ENCODE measurements around the gene SRSF7. TPM values are rescaled to one million over a fixed set of nuclear protein-coding genes. Genes with fewer than 3 reads are reported as not detected.
"Not testable (repeated sequence)": the region's sequence is repeated elsewhere in the genome, so short reads cannot be mapped to it uniquely, and the experiment has no call there.

Gene SRSF7
- polyA plus RNA-seq, 1 experiment: 238 TPM

- H3K9me3 ChIP-seq (ENCODE audit: control insufficient read depth, insufficient read depth, low read length): no peaks in the 10 kb centered on the region
- CTCF ChIA-PET: interaction anchor here (0.7 kb wide), 1 partner anchor 8 kb away, joined by 5 read pairs; no protein-coding TSS in a partner anchor
- H3K4me3 ChIP-seq (ENCODE audit: low read depth, low read length): no peak overlapping the region
- POLR2A ChIA-PET: interaction anchor here (3.6 kb wide), 1 partner anchor 21 kb away, joined by 44 read pairs; the partner anchor contains the start of gene SRSF7
- no peaks in the 10 kb centered on the region for H3K27me3 ChIP-seq (ENCODE audit: control insufficient read depth, insufficient read depth, low read length)
- no peak for TF ChIP-seq CTCF (IDR thresholded peaks at IDR 0.05; ENCODE audit: low read depth, low read length)
- no peak for DNase-seq (ENCODE audit: low read depth, low spot score)
- H3K27ac ChIP-seq (ENCODE audit: low read depth, low read length): no peak overlapping the region
Measured at GRCh38 chr2:38771632-38772031, 20.5 kb upstream of the SRSF7 start.

- CTCF ChIA-PET: no interaction called here
- TF ChIP-seq CTCF (IDR thresholded peaks at IDR 0.05; ENCODE audit: low read depth, low read length): no peak
- Histone ChIP-seq H3K4me3 (ENCODE audit: low read depth, low read length) (no peak overlapping the region), H3K27me3 (ENCODE audit: control insufficient read depth, insufficient read depth, low read length) (no peaks in the 10 kb centered on the region), H3K27ac (ENCODE audit: low read depth, low read length) (no peak overlapping the region), H3K9me3 (ENCODE audit: control insufficient read depth, insufficient read depth, low read length) (no peaks in the 10 kb centered on the region)
- DNase-seq (ENCODE audit: low read depth, low spot score): no peak
- POLR2A ChIA-PET: interaction anchor here (2.5 kb wide), 1 partner anchor 15 kb away, joined by 28 read pairs; the partner anchor contains the start of gene SRSF7
Measured at GRCh38 chr2:38765551-38765950, 14.4 kb upstream of the SRSF7 start.

GRCh38 chr2:38765149-38765548 lies 14.0 kb upstream of the SRSF7 start:
- H3K27ac ChIP-seq (ENCODE audit: low read depth, low read length): no peak overlapping the region
- CTCF ChIA-PET: no interaction called here

GRCh38 chr2:38763728-38764127 lies 12.6 kb upstream of the SRSF7 start:
- Histone ChIP-seq H3K27me3 (ENCODE audit: control insufficient read depth, insufficient read depth, low read length) (no peaks in the 10 kb centered on the region), H3K27ac (ENCODE audit: low read depth, low read length) (no peak overlapping the region), H3K4me3 (ENCODE audit: low read depth, low read length) (no peak overlapping the region), H3K9me3 (ENCODE audit: control insufficient read depth, insufficient read depth, low read length) (no peaks in the 10 kb centered on the region)
- TF ChIP-seq CTCF (IDR thresholded peaks at IDR 0.05; ENCODE audit: low read depth, low read length): no peak
- CTCF ChIA-PET: interaction anchor here (0.5 to 1.2 kb wide), 2 partner anchors 8 to 182 kb away, joined by 3 to 5 read pairs; no protein-coding TSS in a partner anchor
- POLR2A ChIA-PET: interaction anchor here (3.9 kb wide), 1 partner anchor 13 kb away, joined by 35 read pairs; the partner anchor contains the start of gene SRSF7
- no peak for DNase-seq (ENCODE audit: low read depth, low spot score)

More at GRCh38 chr2:38765149-38765548, 14.0 kb upstream of the SRSF7 start:
- no peak overlapping the region for H3K4me3 ChIP-seq (ENCODE audit: low read depth, low read length)
- TF ChIP-seq CTCF (IDR thresholded peaks at IDR 0.05; ENCODE audit: low read depth, low read length): no peak
- POLR2A ChIA-PET: interaction anchor here (2.5 kb wide), 1 partner anchor 14 kb away, joined by 28 read pairs; the partner anchor contains the start of gene SRSF7
- DNase-seq (ENCODE audit: low read depth, low spot score): peak; percentile 32
- no peaks in the 10 kb centered on the region for H3K9me3 ChIP-seq (ENCODE audit: control insufficient read depth, insufficient read depth, low read length)
- H3K27me3 ChIP-seq (ENCODE audit: control insufficient read depth, insufficient read depth, low read length): no peaks in the 10 kb centered on the region

GRCh38 chr2:38763228-38763627 lies 12.1 kb upstream of the SRSF7 start:
- no peak for TF ChIP-seq CTCF (IDR thresholded peaks at IDR 0.05; ENCODE audit: low read depth, low read length)
- ChIA-PET POLR2A (interaction anchor here (3.9 kb wide), 1 partner anchor 12 kb away, joined by 35 read pairs; the partner anchor contains the start of gene SRSF7), CTCF (interaction anchor here (0.5 to 1.2 kb wide), 2 partner anchors 8 to 182 kb away, joined by 3 to 5 read pairs; no protein-coding TSS in a partner anchor)
- no peak overlapping the region for H3K4me3 ChIP-seq (ENCODE audit: low read depth, low read length)
- H3K9me3 ChIP-seq (ENCODE audit: control insufficient read depth, insufficient read depth, low read length): no peaks in the 10 kb centered on the region
- H3K27ac ChIP-seq (ENCODE audit: low read depth, low read length): no peak overlapping the region
- H3K27me3 ChIP-seq (ENCODE audit: control insufficient read depth, insufficient read depth, low read length): no peaks in the 10 kb centered on the region
- no peak for DNase-seq (ENCODE audit: low read depth, low spot score)

GRCh38 chr2:38755891-38756290 lies 4.7 kb upstream of the SRSF7 start:
- CTCF ChIA-PET; H3K4me3 ChIP-seq (ENCODE audit: low read depth, low read length); POLR2A ChIA-PET; DNase-seq (ENCODE audit: low read depth, low spot score); H3K27ac ChIP-seq (ENCODE audit: low read depth, low read length); H3K27me3 ChIP-seq (ENCODE audit: control insufficient read depth, insufficient read depth, low read length); H3K9me3 ChIP-seq (ENCODE audit: control insufficient read depth, insufficient read depth, low read length): not testable (repeated sequence)
